Umbilical cord (tissue), 2 donors: Measurements from ENCODE around the gene MISP3. TPM values are rescaled to one million over a fixed set of nuclear protein-coding genes. Genes with fewer than 3 reads are reported as not detected.

ENCODE experiments used
- DNase-seq: peaks from one replicate; pipeline ENCODE4 v3.0.0-alpha.2; 2015; ENCODE audit warnings: low spot score
- total RNA-seq: library from RNA; depleted of rRNA; stranded (reverse); fragments of >200 nt; gene quantifications from one replicate; pipeline ENCODE4 v1.2.3, GENCODE V29; 2014; ENCODE audit warnings: low replicate concordance; ENCODE audit not compliant: insufficient read depth

Gene MISP3
- total RNA-seq, 1 donor from 2014 or later: 0.96 TPM

- DNase-seq: peak; percentile 100
Observed at GRCh38 chr19:14080887-14081796, 8.6 kb downstream of the MISP3 start.

DNA sequence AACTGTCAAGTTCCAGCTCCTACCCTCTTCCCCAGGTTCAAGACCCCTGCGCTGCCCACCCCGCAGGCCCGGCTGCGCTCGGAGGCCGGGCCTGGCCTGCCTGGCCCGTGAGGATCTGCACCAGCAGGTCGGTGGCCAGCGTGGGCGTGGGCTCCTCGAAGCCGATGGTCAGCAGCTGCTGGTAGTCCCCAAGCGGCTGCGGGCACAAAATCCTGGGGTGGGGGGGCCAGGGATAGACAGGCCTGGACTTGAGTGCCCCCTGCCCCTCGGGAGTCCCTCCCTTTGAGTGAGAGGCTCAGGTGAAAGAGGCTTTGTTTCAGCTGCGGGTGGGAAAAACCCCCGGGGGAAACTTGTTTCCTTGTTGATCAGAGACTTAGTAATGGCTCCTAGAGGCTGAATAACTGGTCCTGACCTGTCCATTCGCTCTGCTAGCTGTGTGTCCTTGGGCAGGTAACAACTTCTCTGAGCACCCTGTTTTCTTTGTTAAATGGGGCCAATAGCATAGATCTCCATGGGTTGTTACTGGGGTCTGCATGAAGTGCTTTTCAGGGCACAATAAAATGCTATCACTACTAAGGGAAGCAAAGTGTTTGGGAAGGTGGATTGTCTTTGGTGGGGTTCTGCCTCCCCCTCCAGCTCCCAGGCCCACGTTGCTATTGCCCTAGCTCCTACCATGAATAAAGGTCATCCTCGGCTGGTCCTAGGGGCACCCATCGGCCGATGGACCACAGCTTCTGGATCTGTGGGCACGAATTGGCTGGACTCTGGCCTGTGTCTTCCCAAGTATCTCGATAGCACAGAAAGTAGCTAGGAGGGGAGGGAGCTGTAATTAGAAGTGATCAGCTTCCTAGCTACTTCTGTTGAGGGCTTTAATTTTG lies 9.4 kb downstream of the MISP3 start:
- DNase-seq: no peak

- DNase-seq: no peak
Observed at GRCh38 chr19:14082675-14082960, 10.0 kb downstream of the MISP3 start.

DNA sequence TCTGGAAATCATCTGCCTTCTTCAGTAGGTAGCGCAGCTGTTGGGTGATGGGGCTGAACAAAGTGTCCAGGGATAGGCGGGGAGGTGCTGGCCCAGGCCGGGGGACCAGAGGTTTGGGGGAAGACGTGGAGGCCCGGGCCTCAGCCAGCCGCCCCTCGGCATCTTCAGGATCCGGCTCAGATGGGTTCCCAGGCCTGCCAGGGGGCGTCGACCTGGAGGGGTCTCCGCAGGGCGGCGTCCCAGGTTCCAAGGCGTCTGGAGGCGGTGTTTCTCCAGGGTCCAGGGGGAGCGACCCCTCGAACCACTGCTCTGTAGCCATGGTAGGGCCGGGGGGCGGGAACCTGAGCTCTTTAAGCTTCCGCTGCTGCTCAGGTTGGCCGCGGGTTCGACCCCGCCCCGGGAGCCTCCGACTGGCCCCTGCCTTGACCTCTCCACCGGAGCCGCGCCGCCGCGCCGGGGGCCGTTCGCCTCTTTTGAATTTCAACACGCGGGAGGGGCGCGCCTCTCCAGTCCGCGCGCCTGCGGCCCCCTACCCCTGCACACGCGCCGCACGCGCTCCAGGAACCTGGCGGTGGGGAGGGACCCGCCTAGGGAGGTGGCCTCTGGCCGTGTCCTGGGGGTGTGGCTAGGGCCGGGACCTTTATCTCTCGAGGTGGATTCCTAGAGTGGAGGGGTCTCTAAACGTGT lies 12.9 kb downstream of the MISP3 start, which contains the start of gene C19orf67:
TSS of gene C19orf67 (minus strand) at position 475 of the 687 bp plus-strand sequence. CDS start at position 319, 156 bp downstream.
- DNase-seq: no peak

- no peak for DNase-seq
Observed at GRCh38 chr19:14086098-14086497, 13.5 kb downstream of the MISP3 start.

DNA sequence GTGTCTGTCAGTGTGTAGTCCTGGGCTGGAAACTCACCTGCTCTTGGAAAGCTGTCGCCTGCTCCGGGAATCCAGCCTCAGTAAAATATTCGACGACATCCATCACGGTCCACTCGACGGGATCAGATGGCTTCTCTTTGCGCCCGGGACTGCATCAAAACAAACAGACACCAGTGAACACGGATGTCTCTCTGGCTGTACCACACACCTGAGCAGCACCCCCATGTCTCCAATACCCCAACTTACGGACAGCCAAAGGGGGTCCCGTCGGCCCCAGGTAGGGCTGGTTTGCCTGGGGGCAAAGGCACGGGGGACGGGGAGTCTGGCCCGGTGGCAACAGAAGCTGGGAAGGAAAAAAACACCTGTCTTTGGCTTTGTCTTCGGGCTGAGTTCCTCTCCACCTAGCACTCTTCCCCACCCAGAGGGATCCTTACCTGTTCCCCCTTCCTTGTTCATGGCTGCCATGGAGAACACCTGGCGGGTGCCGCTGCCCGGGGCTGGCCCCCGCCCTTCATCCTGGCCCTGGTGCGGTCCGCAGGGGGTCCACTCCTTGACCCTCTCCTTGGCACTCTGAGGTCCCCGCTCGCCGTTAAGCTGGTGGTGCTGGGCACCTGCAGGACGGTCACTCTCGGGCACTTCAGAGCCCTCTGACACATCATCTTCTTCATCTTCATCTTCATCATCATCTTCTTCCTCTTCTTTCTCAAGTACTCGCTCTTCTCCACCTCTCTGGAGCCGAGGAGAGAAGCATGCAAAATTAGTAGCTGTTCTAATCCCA lies 16.2 kb downstream of the MISP3 start:
- DNase-seq: no peak

GRCh38 chr19:14089412-14089661 lies 16.8 kb downstream of the MISP3 start:
- DNase-seq: no peak

GRCh38 chr19:14089662-14090508 lies 17.3 kb downstream of the MISP3 start:
- peak; percentile 51 for DNase-seq

GRCh38 chr19:14090509-14091080 lies 18.0 kb downstream of the MISP3 start, which contains the start of gene SAMD1:
Gene SAMD1 (minus strand): TSS chr19:14090751.
- peak; percentile 93 for DNase-seq

DNA sequence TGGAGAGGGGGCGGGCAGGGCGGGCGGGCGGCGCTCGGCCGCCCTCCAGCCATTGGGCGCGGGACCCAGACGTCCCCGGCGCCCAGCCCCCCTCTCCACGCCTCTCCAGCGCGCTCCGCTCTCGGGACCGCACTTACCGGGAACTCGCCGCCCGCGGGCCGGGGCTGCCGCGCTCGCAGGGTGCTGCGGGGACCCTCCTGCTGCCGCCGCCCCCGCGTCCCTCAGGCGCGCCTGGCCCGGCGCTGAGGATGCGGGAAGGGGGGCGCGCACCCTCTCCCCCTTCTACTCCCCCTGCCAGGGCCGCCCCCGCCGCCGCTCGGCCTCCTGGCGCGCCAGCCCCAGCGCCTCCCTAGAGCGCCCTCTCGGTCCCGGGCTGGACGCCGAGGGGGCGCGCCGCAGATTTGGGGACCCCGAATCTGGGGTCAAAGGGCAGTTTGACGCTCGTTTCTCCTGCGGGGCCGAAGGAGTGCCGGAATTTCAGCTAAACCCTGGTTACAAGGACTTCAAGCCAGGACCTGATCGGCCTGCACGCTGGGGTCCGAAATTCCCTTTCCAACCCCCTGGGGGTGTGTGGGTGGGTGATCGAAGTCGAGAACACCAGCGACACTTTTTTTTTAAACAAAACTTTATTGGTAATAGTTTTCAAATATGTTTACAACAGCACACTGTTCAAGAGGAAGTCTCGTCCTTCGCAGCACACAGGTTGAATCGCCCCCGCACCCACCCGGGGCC lies 18.7 kb downstream of the MISP3 start:
- peak; percentile 76 for DNase-seq

DNA sequence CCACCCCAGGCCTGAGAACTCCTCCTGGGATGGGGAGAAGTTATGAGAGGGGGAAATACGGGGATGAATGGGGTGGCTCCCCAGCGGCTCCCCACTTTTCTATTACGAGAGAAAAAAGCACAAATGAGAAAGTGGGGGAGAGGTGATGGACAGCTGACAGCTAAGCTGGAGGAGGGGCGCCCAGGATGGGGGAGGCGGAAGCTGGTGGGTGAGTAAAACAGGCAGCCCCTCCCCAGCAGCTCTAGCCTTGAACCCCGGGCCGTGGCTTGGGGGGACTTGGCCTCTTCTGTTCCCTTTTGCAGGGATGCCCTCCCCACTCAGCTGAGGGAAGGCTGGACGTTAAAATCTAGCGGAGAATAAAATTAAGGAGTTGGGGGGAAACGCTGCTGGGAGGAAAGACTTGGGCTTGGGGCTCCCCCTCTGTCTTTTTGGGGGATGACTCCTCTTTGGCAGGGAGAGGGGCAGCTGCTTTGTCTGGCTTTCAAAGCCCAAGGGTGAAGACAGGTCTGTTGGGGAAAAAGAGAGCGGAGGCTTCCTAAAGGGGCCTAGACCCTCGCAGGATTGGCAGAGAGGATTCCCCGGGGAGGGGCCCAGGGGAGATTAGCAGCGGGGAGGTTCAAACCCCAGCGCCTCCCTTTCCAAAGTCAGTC lies 19.4 kb downstream of the MISP3 start:
- DNase-seq: no peak

GRCh38 chr19:14093117-14093823 lies 20.7 kb downstream of the MISP3 start:
- no peak for DNase-seq

- DNase-seq: no peak
Observed at GRCh38 chr19:14094854-14095253, 22.3 kb downstream of the MISP3 start.

GRCh38 chr19:14096272-14096992 lies 23.8 kb downstream of the MISP3 start:
- no peak for DNase-seq

- no peak for DNase-seq
Observed at GRCh38 chr19:14097532-14098151, 25.1 kb downstream of the MISP3 start.

GRCh38 chr19:14101003-14101545 lies 28.5 kb downstream of the MISP3 start:
- DNase-seq: no peak
